ENCODE measurements around the gene USP12. TPM values are rescaled to one million over a fixed set of nuclear protein-coding genes. Genes with fewer than 3 reads are reported as not detected.

The USP12 gene
- total and polyA plus RNA-seq, 2 donors from 2014 or later: 15.0 to 27.5 TPM

GRCh38 chr13:27055526-27055925, 116.1 kb downstream of the USP12 start:
- FAIRE-seq: no peak

GRCh38 chr13:27054760-27055159, 116.9 kb downstream of the USP12 start:
- Histone ChIP-seq H3K9me3 (ENCODE audit: control insufficient read depth in 2 of 3, insufficient read depth in 1 of 3, low read length in 3 of 3) (no peaks in the 10 kb centered on the region), H3K4me3 (ENCODE audit: low read length in 3 of 3) (no peak overlapping the region), H3K36me3 (ENCODE audit: control insufficient read depth in 2 of 3, insufficient read depth in 3 of 3, low read length in 3 of 3) (no peaks in the 10 kb centered on the region), H3K9ac (ENCODE audit: low read length in 3 of 3) (no peak overlapping the region), H3K27ac (ENCODE audit: low read depth in 2 of 2, low read length in 2 of 2) (no peak overlapping the region), H3K4me1 (ENCODE audit: control insufficient read depth in 2 of 3, insufficient read depth in 2 of 3, low read depth in 1 of 3, low read length in 3 of 3) (no peaks in the 10 kb centered on the region), H3K27me3 (ENCODE audit: control insufficient read depth, insufficient read depth, low read length) (no peaks in the 10 kb centered on the region)
- DNase-seq (no peak), FAIRE-seq (no peak)
- TF ChIP-seq, protein P1, sequence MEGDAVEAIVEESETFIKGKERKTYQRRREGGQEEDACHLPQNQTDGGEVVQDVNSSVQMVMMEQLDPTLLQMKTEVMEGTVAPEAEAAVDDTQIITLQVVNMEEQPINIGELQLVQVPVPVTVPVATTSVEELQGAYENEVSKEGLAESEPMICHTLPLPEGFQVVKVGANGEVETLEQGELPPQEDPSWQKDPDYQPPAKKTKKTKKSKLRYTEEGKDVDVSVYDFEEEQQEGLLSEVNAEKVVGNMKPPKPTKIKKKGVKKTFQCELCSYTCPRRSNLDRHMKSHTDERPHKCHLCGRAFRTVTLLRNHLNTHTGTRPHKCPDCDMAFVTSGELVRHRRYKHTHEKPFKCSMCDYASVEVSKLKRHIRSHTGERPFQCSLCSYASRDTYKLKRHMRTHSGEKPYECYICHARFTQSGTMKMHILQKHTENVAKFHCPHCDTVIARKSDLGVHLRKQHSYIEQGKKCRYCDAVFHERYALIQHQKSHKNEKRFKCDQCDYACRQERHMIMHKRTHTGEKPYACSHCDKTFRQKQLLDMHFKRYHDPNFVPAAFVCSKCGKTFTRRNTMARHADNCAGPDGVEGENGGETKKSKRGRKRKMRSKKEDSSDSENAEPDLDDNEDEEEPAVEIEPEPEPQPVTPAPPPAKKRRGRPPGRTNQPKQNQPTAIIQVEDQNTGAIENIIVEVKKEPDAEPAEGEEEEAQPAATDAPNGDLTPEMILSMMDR (IDR thresholded peaks at IDR 0.05; ENCODE audit: borderline replicate concordance, extremely low read depth, insufficient read depth): no peak
- intact Hi-C loops (cut with DNase I): no loop called here

More at GRCh38 chr13:27055526-27055925, 116.1 kb downstream of the USP12 start:
- H3K27me3 ChIP-seq (ENCODE audit: control insufficient read depth, insufficient read depth, low read length): no peaks in the 10 kb centered on the region
- H3K9ac ChIP-seq (ENCODE audit: low read length in 3 of 3): no peak overlapping the region
- H3K4me3 ChIP-seq (ENCODE audit: low read length in 3 of 3): no peak overlapping the region
- no peak for DNase-seq
- H3K9me3 ChIP-seq (ENCODE audit: control insufficient read depth in 2 of 3, insufficient read depth in 1 of 3, low read length in 3 of 3): no peaks in the 10 kb centered on the region
- no peaks in the 10 kb centered on the region for H3K4me1 ChIP-seq (ENCODE audit: control insufficient read depth in 2 of 3, insufficient read depth in 2 of 3, low read depth in 1 of 3, low read length in 3 of 3)
- no peaks in the 10 kb centered on the region for H3K36me3 ChIP-seq (ENCODE audit: control insufficient read depth in 2 of 3, insufficient read depth in 3 of 3, low read length in 3 of 3)
- TF ChIP-seq, protein P1 (IDR thresholded peaks at IDR 0.05; ENCODE audit: borderline replicate concordance, extremely low read depth, insufficient read depth): no peak
- intact Hi-C loops (cut with DNase I): no loop called here
- no peak overlapping the region for H3K27ac ChIP-seq (ENCODE audit: low read depth in 2 of 2, low read length in 2 of 2)

DNA sequence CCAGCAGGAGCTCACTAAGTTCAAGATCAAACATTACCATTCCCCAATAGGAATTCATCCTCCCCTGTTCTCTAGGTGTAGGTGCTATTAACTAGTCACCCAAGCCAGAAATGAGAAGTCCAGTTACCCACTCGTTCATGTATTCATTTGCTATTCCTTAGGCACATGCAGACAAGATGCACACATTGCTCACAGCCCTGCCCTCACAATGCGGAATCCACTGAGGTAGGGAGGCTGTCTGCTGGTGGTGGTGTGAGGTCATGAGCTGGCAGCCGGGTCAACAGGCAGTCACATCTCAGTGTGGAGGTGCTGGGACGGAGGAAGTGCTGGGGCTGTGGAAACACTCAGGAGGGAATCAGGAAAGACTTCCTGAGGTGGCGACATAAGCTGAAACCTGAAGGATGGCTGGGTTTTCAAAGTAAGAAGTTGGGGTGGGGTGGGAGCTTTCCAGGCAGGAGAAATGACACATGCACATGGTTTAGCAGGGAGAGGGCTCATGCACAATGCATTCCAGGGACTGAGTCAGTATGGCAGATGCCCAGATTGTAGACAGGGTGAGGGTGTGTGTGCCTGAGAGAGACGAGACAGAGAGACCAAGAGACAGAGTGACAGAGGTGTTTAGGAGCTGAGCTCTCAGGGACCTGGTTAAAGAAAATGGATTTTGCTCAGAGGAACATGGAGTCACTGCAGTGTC, 117.6 kb downstream of the USP12 start:
- H3K36me3 ChIP-seq (ENCODE audit: control insufficient read depth in 2 of 3, insufficient read depth in 3 of 3, low read length in 3 of 3): no peaks in the 10 kb centered on the region
- FAIRE-seq (no peak), DNase-seq (no peak)
- H3K27me3 ChIP-seq (ENCODE audit: control insufficient read depth, insufficient read depth, low read length): no peaks in the 10 kb centered on the region
- no peaks in the 10 kb centered on the region for H3K4me1 ChIP-seq (ENCODE audit: control insufficient read depth in 2 of 3, insufficient read depth in 2 of 3, low read depth in 1 of 3, low read length in 3 of 3)
- H3K27ac ChIP-seq (ENCODE audit: low read depth in 2 of 2, low read length in 2 of 2): no peak overlapping the region
- intact Hi-C loops (cut with DNase I): no loop called here
- no peaks in the 10 kb centered on the region for H3K9me3 ChIP-seq (ENCODE audit: control insufficient read depth in 2 of 3, insufficient read depth in 1 of 3, low read length in 3 of 3)
- H3K4me3 ChIP-seq (ENCODE audit: low read length in 3 of 3): no peak overlapping the region
- TF ChIP-seq, protein P1 (IDR thresholded peaks at IDR 0.05; ENCODE audit: borderline replicate concordance, extremely low read depth, insufficient read depth): no peak
- H3K9ac ChIP-seq (ENCODE audit: low read length in 3 of 3): no peak overlapping the region
